CD14-positive monocyte (primary cell): ENCODE measurements around the gene HCN4. TPM values are rescaled to one million over a fixed set of nuclear protein-coding genes. Genes with fewer than 3 reads are reported as not detected.

Experiments
- DNase-seq, 3 donors: peaks; one replicate each; pipeline ENCODE4 v3.0.0-alpha.2; 2011 to 2022
- H2AFZ ChIP-seq: 2 replicates; pipeline ENCODE4 v1.6.0; 2012; ENCODE audit warnings: mild to moderate bottlenecking, low read depth, low read length, inconsistent platforms; ENCODE audit not compliant: insufficient read depth, poor library complexity, severe bottlenecking
- H3K27ac ChIP-seq, 2 donors: 1 replicate in 1 of 2; 2 replicates in 1 of 2; pipeline ENCODE4 v1.5.1; 2012 to 2013; ENCODE audit warnings: low read length in 2 of 2, control low read depth in 1 of 2, inconsistent platforms in 1 of 2, low read depth in 1 of 2, mild to moderate bottlenecking in 1 of 2
- H3K27me3 ChIP-seq, 2 donors: one replicate each; pipeline versions ENCODE4 v1.6.0 to v1.6.1; 2011 to 2013; ENCODE audit warnings: low read length in 2 of 2; ENCODE audit not compliant: control insufficient read depth in 2 of 2, insufficient read depth in 2 of 2
- H3K36me3 ChIP-seq, 2 donors: replicated peaks in 1 of 2; 1 replicate in 1 of 2; 2 replicates in 1 of 2; pipeline versions ENCODE4 v1.5.1 to v1.6.1; 2012 to 2013; ENCODE audit warnings: low read length in 2 of 2, control low read depth in 1 of 2, inconsistent platforms in 1 of 2, mild to moderate bottlenecking in 1 of 2; ENCODE audit not compliant: insufficient read depth in 2 of 2, control insufficient read depth in 1 of 2
- H3K4me1 ChIP-seq, 2 donors: 1 replicate in 1 of 2; 2 replicates in 1 of 2; pipeline versions ENCODE4 v1.5.1 to v1.6.1; 2012 to 2013; ENCODE audit warnings: low read length in 2 of 2, control low read depth in 1 of 2, inconsistent platforms in 1 of 2, mild to moderate bottlenecking in 1 of 2, moderate library complexity in 1 of 2; ENCODE audit not compliant: insufficient read depth in 2 of 2, control insufficient read depth in 1 of 2
- H3K4me2 ChIP-seq: replicated peaks from 2 replicates; pipeline ENCODE3; 2012; ENCODE audit warnings: low read length, moderate library complexity, mild to moderate bottlenecking; ENCODE audit not compliant: poor library complexity, severe bottlenecking; ENCODE audit errors: extremely low read depth
- H3K4me3 ChIP-seq, 3 experiments: fragments of 200-600 bp in 1 of 3; sonication (generic) in 1 of 3; replicated peaks in 1 of 3; 1 replicate in 2 of 3; 2 replicates in 1 of 3; pipeline ENCODE4 v1.5.1; 2011 to 2013; ENCODE audit warnings: low read length in 3 of 3, mild to moderate bottlenecking in 3 of 3, control low read depth in 2 of 3, low read depth in 2 of 3, inconsistent platforms in 1 of 3, moderate library complexity in 1 of 3
- H3K79me2 ChIP-seq: 2 replicates; pipeline ENCODE4 v1.6.0; 2012; ENCODE audit warnings: mild to moderate bottlenecking, control low read depth, inconsistent platforms, low read length, moderate library complexity; ENCODE audit not compliant: insufficient read depth
- H3K9ac ChIP-seq: 2 replicates; pipeline ENCODE4 v1.6.0; 2017; ENCODE audit warnings: low read length, mild to moderate bottlenecking; ENCODE audit not compliant: insufficient read depth, poor library complexity, severe bottlenecking
- H3K9me3 ChIP-seq, 2 donors: replicated peaks in 1 of 2; 1 replicate in 1 of 2; 2 replicates in 1 of 2; pipeline versions ENCODE4 v1.5.1 to v1.6.1; 2012 to 2013; ENCODE audit warnings: low read length in 2 of 2, control low read depth in 1 of 2; ENCODE audit not compliant: control insufficient read depth in 1 of 2, insufficient read depth in 1 of 2
- H4K20me1 ChIP-seq: 2 replicates; pipeline ENCODE4 v1.6.0; 2012; ENCODE audit warnings: mild to moderate bottlenecking, low read length, control low read depth, moderate library complexity; ENCODE audit not compliant: insufficient read depth
- H3K27ac Mint-ChIP-seq, 7 donors: one replicate each; pipeline ENCODE4 v1.8.0; 2020; ENCODE audit warnings: mild to moderate bottlenecking in 7 of 7, mixed read lengths in 7 of 7, moderate library complexity in 6 of 7, inconsistent platforms in 2 of 7
- H3K27me3 Mint-ChIP-seq, 3 donors: one replicate each; pipeline ENCODE4 v1.8.0; 2021 to 2022; ENCODE audit warnings: low read depth in 3 of 3, mild to moderate bottlenecking in 3 of 3, mixed read lengths in 3 of 3, moderate library complexity in 3 of 3, inconsistent platforms in 1 of 3
- H3K36me3 Mint-ChIP-seq, 2 donors: one replicate each; pipeline ENCODE4 v1.8.0; 2020; ENCODE audit warnings: mixed read lengths in 2 of 2, inconsistent platforms in 1 of 2, mild to moderate bottlenecking in 1 of 2
- H3K4me1 Mint-ChIP-seq: one replicate; pipeline ENCODE4 v1.8.0; 2020; ENCODE audit warnings: mild to moderate bottlenecking, mixed read lengths
- H3K4me3 Mint-ChIP-seq, 2 donors: one replicate each; pipeline ENCODE4 v1.8.0; 2020; ENCODE audit warnings: mild to moderate bottlenecking in 2 of 2, mixed read lengths in 2 of 2, moderate library complexity in 1 of 2
- H3K9me3 Mint-ChIP-seq, 7 donors: one replicate each; pipeline ENCODE4 v1.8.0; 2020 to 2022; ENCODE audit warnings: mixed read lengths in 7 of 7, mild to moderate bottlenecking in 6 of 7, moderate library complexity in 6 of 7, inconsistent platforms in 2 of 7
- CTCF ChIP-seq: fragments of 200-600 bp; IDR thresholded peaks from one replicate; pipeline ENCODE4 v1.8.0; 2022; ENCODE audit warnings: antibody characterized with exemption, mild to moderate bottlenecking
- WGBS: methylation state at CpG from one replicate; pipeline ENCODE4 v1.1.5; 2013; ENCODE audit warnings: missing lambda C conversion rate; ENCODE audit not compliant: insufficient coverage; 5-methylcytosine and 5-hydroxymethylcytosine counted together
- intact Hi-C, 2 donors: fragments of 100-400 bp; cut with micrococcal nuclease; formaldehyde crosslinking; loops; one replicate each; pipeline versions ENCODE4 v1.15.0 to v1.15.1; 2023
- polyA plus RNA-seq, 3 donors: library from polyadenylated mRNA; depleted of rRNA in 1 of 3; unstranded in 2 of 3; stranded (reverse) in 1 of 3; fragments of 300-500 nt in 2 of 3; fragments of >200 nt in 1 of 3; fragmentation: Illumina TruSeq in 2 of 3; gene quantifications; 1 replicate in 2 of 3; 2 replicates in 1 of 3; pipeline ENCODE4 v1.2.3, GENCODE V29; 2012 to 2021

Gene HCN4
- polyA plus RNA-seq, 3 donors, result not detected

GRCh38 chr15:73328981-73329380, 39.8 kb downstream of the HCN4 start:
- 89% methylated on average over 9 of the region's 10 CpGs for WGBS
- Histone ChIP-seq H3K27me3 (peaks cover 0 to 6% of the 10 kb centered on the region in 2 donors), H3K9me3 (no peaks in the 10 kb centered on the region), H3K36me3 (no peaks in the 10 kb centered on the region), H2AFZ (no peak overlapping the region), H3K9ac (no peak overlapping the region), H4K20me1 (no peaks in the 10 kb centered on the region), H3K4me3 (no peak overlapping the region), H3K79me2 (no peaks in the 10 kb centered on the region), H3K27ac (no peak overlapping the region), H3K4me2 (no peak overlapping the region), H3K4me1 (no peaks in the 10 kb centered on the region)
- H3K36me3 Mint-ChIP-seq, result no peaks in the 10 kb centered on the region
- DNase-seq, result no peak
- no peaks in the 10 kb centered on the region for H3K4me1 Mint-ChIP-seq
- peaks cover 14 to 30% (median 18%) of the 10 kb centered on the region in 3 donors for H3K27me3 Mint-ChIP-seq
- peaks cover 0 to 4% (median 0%) of the 10 kb centered on the region in 7 donors for H3K9me3 Mint-ChIP-seq
- no peak overlapping the region for H3K4me3 Mint-ChIP-seq
- H3K27ac Mint-ChIP-seq, result no peak overlapping the region
- TF ChIP-seq CTCF, result no peak
- intact Hi-C loops, result no loop called here

GRCh38 chr15:73328149-73328820, 40.5 kb downstream of the HCN4 start:
- no peaks in the 10 kb centered on the region for H3K9me3 ChIP-seq
- H3K4me1 ChIP-seq, result no peaks in the 10 kb centered on the region
- no peak overlapping the region for H3K9ac ChIP-seq
- H3K27ac ChIP-seq, result no peak overlapping the region
- H3K4me2 ChIP-seq, result no peak overlapping the region
- TF ChIP-seq CTCF, result no peak
- no peak for DNase-seq
- 90% methylated on average over 11 of the region's 12 CpGs for WGBS
- H2AFZ ChIP-seq, result no peak overlapping the region
- Mint-ChIP-seq H3K27ac (no peak overlapping the region), H3K27me3 (peaks cover 14 to 30% (median 19%) of the 10 kb centered on the region in 3 donors), H3K4me1 (no peaks in the 10 kb centered on the region), H3K9me3 (peaks cover 0 to 4% (median 0%) of the 10 kb centered on the region in 7 donors), H3K4me3 (no peak overlapping the region), H3K36me3 (no peaks in the 10 kb centered on the region)
- no peaks in the 10 kb centered on the region for H4K20me1 ChIP-seq
- intact Hi-C loops, result no loop called here
- no peak overlapping the region for H3K4me3 ChIP-seq
- H3K27me3 ChIP-seq, result peaks cover 0 to 6% of the 10 kb centered on the region in 2 donors
- no peaks in the 10 kb centered on the region for H3K36me3 ChIP-seq
- H3K79me2 ChIP-seq, result no peaks in the 10 kb centered on the region
